ENCODE data around the gene PARS2. TPM values are rescaled to one million over a fixed set of nuclear protein-coding genes. Genes with fewer than 3 reads are reported as not detected.

Gene PARS2
- total and polyA plus RNA-seq, 2 of the 4 experiments (the other 2 are of a cell fraction), result 3.4 to 6.3 TPM

DNA sequence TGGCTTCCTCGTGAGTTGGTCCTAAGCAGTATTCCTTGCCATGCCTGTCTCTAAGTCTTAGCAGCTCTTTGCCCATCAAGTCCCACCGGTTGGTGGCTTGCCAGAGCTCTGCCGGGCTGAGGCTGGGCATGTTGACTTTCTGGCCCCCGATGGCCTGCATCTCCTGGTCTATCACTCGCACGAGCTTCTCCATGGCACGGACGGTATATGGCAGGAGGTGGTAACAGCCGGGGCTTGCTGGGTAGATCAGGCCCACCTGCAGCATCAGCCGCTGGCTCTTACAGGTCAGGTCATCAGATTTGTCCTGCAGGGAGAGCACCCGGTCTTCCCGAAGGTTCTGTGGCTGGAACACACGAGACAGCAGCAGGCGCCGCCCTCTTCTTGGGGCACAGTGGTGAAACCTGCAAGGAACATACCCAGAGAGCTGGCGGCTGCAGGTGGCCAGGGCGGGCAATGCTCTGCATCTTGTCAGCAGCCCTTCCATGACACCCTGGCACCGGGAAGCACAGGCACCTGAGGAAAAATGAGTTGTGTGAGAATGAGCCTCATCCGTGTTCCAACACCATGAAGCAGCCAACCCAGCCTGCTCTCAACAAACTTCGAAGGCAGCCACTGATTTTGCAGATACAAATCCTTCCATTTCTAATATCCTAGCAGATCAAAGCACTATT, 5.5 kb downstream of the PARS2 start:
- H3K4me1 ChIP-seq (ENCODE audit: control insufficient read depth, insufficient read depth, low read length), result no peaks in the 10 kb centered on the region
- no peak overlapping the region for H3K27ac ChIP-seq (ENCODE audit: insufficient read depth, low read length)
- no peak overlapping the region for H3K4ac ChIP-seq (ENCODE audit: low read depth, low read length)
- H3K9me1 ChIP-seq (ENCODE audit: insufficient read depth, low read length), result no peaks in the 10 kb centered on the region; the same call in 1 of the 2 replicates
- no peak overlapping the region for H3K4me2 ChIP-seq (ENCODE audit: low read depth, low read length)
- H2AFZ ChIP-seq (replicated peaks; ENCODE audit: low read length, poor library complexity), result no peak overlapping the region
- no peaks in the 10 kb centered on the region; the same call in 1 of the 2 replicates for H4K20me1 ChIP-seq (ENCODE audit: insufficient read depth, low read length)
- 93% methylated on average over 12 of the region's 20 CpGs; no CpG with 5 or more reads in 1 of the 2 experiments for WGBS, 2 experiments (ENCODE audit: extremely low coverage in 2 of 2, insufficient read length in 1 of 2)
- H2AK9ac ChIP-seq (replicated peaks; ENCODE audit: low read depth, low read length, poor library complexity), result no peak overlapping the region
- DNase-seq, result no peak
- H3K9me3 ChIP-seq (ENCODE audit: control insufficient read depth, insufficient read depth, low read length), result no peaks in the 10 kb centered on the region
- no peak overlapping the region for H3K18ac ChIP-seq (ENCODE audit: low read depth, low read length)
- intact Hi-C loops (cut with micrococcal nuclease) (no loop called here), in situ Hi-C loops (cut with MboI; ENCODE audit: low sequenced_read_pairs) (no loop called here), dilution Hi-C loops (cut with HindIII; ENCODE audit: low sequenced_read_pairs, unreplicated experiment) (no loop called here)
- H3K23ac ChIP-seq (ENCODE audit: low read depth, low read length), result no peak overlapping the region
- H3K9ac ChIP-seq (ENCODE audit: low read depth, low read length), result no peak overlapping the region
- H3K4me3 ChIP-seq (ENCODE audit: insufficient read depth, low read depth, low read length), result no peak overlapping the region
- peaks cover 12% of the 10 kb centered on the region for H3K36me3 ChIP-seq (ENCODE audit: control insufficient read depth, insufficient read depth, low read length)
- H2AK5ac ChIP-seq (ENCODE audit: low read depth, low read length), result no peak overlapping the region
- H2BK5ac ChIP-seq (ENCODE audit: low read depth, low read length, poor library complexity, severe bottlenecking), result no peak overlapping the region
- ATAC-seq (ENCODE audit: low read depth), result no peak
- BruUV-seq (replicated peaks), result no TSS peak
- H3K79me1 ChIP-seq (ENCODE audit: low read depth in 1 of 2, low read length in 2 of 2), result peaks cover 16 to 28% of the 10 kb centered on the region in 2 experiments
- no peak overlapping the region for H3K56ac ChIP-seq (ENCODE audit: extremely low read depth, insufficient read depth, low read length)
- no peaks in the 10 kb centered on the region for H3K27me3 ChIP-seq (ENCODE audit: control insufficient read depth, insufficient read depth, low read length)
- H2BK15ac ChIP-seq (ENCODE audit: low read depth, low read length), result no peak overlapping the region
- H4K5ac ChIP-seq (ENCODE audit: low read depth, low read length), result no peak overlapping the region
- TF ChIP-seq POLR2A (IDR thresholded peaks at IDR 0.05; ENCODE audit: low read depth, low read length) (no peak), RCOR1 (IDR thresholded peaks at IDR 0.05; ENCODE audit: insufficient replicate concordance, low read length) (no peak), SMC3 (IDR thresholded peaks at IDR 0.05; ENCODE audit: low read depth, low read length) (no peak), BHLHE40 (IDR thresholded peaks at IDR 0.05; ENCODE audit: low read depth, low read length) (no peak), FOS (IDR thresholded peaks at IDR 0.05; ENCODE audit: low read depth, low read length) (no peak), RFX5 (IDR thresholded peaks at IDR 0.05; ENCODE audit: low read depth, low read length) (no peak), NFE2L2 (IDR thresholded peaks at IDR 0.05; ENCODE audit: low read depth, low read length) (no peak), CEBPB (IDR thresholded peaks at IDR 0.05; ENCODE audit: low read depth, low read length) (no peak), CHD1 (IDR thresholded peaks at IDR 0.05; ENCODE audit: low read depth, low read length) (no peak), MXI1 (IDR thresholded peaks at IDR 0.05; ENCODE audit: borderline replicate concordance, low read depth, low read length) (no peak), MAZ (IDR thresholded peaks at IDR 0.05; ENCODE audit: borderline replicate concordance, low read depth, low read length) (no peak), RAD21 (IDR thresholded peaks at IDR 0.05; ENCODE audit: low read length) (no peak), MAFK (IDR thresholded peaks at IDR 0.05; ENCODE audit: low read depth, low read length) (no peak)
- TF ChIP-seq, protein P1, sequence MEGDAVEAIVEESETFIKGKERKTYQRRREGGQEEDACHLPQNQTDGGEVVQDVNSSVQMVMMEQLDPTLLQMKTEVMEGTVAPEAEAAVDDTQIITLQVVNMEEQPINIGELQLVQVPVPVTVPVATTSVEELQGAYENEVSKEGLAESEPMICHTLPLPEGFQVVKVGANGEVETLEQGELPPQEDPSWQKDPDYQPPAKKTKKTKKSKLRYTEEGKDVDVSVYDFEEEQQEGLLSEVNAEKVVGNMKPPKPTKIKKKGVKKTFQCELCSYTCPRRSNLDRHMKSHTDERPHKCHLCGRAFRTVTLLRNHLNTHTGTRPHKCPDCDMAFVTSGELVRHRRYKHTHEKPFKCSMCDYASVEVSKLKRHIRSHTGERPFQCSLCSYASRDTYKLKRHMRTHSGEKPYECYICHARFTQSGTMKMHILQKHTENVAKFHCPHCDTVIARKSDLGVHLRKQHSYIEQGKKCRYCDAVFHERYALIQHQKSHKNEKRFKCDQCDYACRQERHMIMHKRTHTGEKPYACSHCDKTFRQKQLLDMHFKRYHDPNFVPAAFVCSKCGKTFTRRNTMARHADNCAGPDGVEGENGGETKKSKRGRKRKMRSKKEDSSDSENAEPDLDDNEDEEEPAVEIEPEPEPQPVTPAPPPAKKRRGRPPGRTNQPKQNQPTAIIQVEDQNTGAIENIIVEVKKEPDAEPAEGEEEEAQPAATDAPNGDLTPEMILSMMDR (conservative IDR thresholded peaks at IDR 0.05; ENCODE audit: low read depth, low read length), result no peak
- TF ChIP-seq, protein P2, sequence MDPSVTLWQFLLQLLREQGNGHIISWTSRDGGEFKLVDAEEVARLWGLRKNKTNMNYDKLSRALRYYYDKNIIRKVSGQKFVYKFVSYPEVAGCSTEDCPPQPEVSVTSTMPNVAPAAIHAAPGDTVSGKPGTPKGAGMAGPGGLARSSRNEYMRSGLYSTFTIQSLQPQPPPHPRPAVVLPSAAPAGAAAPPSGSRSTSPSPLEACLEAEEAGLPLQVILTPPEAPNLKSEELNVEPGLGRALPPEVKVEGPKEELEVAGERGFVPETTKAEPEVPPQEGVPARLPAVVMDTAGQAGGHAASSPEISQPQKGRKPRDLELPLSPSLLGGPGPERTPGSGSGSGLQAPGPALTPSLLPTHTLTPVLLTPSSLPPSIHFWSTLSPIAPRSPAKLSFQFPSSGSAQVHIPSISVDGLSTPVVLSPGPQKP (IDR thresholded peaks at IDR 0.05; ENCODE audit: borderline replicate concordance, low read depth, low read length), result no peak
- TF ChIP-seq, protein P3, sequence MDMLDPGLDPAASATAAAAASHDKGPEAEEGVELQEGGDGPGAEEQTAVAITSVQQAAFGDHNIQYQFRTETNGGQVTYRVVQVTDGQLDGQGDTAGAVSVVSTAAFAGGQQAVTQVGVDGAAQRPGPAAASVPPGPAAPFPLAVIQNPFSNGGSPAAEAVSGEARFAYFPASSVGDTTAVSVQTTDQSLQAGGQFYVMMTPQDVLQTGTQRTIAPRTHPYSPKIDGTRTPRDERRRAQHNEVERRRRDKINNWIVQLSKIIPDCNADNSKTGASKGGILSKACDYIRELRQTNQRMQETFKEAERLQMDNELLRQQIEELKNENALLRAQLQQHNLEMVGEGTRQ (IDR thresholded peaks at IDR 0.05; ENCODE audit: low read depth, low read length), result no peak
- no peak overlapping the region for H4K91ac ChIP-seq (ENCODE audit: insufficient read depth, low read depth, low read length)
- ChIA-PET CTCF (no interaction called here), POLR2A (ENCODE audit: unreplicated experiment) (no interaction called here)
- H2BK120ac ChIP-seq (ENCODE audit: low read depth, low read length), result no peak overlapping the region
- no peak overlapping the region for H3K14ac ChIP-seq (replicated peaks; ENCODE audit: low read depth, low read length)
- no peak overlapping the region for H2BK20ac ChIP-seq (ENCODE audit: low read depth, low read length)
- H4K8ac ChIP-seq (ENCODE audit: low read depth in 2 of 2, low read length in 2 of 2), result no peak overlapping the region
